ENCODE data around the gene GET4.

GET4 gene

GRCh38 chr7:876077-876971 is at the start of gene GET4:
GET4 (plus strand) TSS chr7:876554; CDS start chr7:876646, 92 bp downstream.
- DNase-seq: peak; percentile 99

DNA sequence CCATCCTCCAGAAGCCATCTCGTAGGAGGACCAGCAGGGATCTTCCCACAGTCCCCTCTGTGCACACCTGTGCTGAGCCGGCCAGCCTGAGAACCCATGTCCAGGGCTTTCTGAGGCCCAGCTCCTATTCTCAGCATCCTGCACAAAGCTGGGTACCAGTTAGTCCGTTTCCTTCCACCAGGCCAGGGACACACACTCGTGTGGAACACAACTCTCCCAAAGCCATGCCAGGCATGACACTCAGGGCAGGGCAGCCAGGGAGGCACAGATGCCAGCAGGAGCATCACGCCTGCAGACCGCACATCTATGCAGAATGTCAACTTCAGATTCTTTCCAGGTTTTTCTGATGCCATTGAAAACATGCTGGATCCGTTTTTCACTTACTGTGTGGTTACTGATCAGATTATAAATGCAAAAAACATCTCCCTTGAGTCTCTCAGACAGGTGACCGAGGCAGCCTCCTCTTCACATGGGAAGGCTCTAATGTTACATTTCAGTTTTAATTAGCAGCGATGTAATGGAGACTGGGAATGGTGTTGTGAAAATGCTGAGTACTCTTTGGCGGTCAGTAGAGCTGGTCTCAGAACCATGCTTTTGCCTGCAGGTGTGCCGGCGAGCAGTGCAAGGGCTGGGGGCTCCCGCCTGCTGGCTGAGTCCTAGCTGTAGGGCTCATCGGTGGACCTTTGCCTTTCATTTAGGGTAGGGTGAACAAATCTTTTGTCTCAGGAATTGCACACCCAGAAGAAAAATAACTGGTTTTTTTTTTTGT is 47.4 kb upstream of the GET4 start:
- DNase-seq: no peak

- DNase-seq: no peak
These were observed 46.3 kb upstream of the GET4 start for GRCh38 chr7:830069-830468.

DNA sequence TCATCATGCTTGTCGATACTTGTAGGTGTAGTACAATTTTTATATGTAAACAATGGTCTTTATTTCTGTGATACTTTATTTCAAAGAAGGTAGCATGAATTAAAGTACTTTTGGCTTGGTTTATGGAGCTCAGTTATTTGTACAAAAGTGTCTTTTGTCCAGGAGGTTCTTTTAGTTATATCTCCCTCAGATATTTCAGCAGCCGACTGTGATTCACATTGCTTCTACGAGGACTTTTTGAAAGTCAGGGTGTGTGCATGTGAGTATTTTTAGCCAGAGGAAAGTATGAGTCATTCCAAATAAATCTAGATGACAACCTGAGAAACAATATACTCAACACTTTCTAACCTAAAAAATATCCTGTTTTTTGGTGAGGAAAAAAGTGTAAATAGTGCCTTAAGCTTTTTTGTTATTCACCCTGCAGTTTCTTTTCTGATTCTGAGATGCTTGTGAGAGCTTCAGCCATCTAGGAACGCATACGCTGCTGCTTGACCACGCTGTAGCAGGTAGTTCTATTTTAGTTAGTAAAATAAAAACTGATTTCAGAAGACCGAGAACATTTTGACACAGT is 44.7 kb upstream of the GET4 start:
- DNase-seq: peak; percentile 85

GRCh38 chr7:832167-832967 is 44.0 kb upstream of the GET4 start, which contains the start of gene SUN1:
SUN1 (plus strand) TSS chr7:832476; CDS start chr7:832525, 49 bp downstream.
- peak; percentile 74 for DNase-seq

GRCh38 chr7:832968-833424 is 43.4 kb upstream of the GET4 start:
- no peak for DNase-seq

- no peak for DNase-seq
These were observed 42.6 kb upstream of the GET4 start for GRCh38 chr7:833601-834258.

- DNase-seq: no peak
These were observed 42.1 kb upstream of the GET4 start for GRCh38 chr7:834277-834676.

DNA sequence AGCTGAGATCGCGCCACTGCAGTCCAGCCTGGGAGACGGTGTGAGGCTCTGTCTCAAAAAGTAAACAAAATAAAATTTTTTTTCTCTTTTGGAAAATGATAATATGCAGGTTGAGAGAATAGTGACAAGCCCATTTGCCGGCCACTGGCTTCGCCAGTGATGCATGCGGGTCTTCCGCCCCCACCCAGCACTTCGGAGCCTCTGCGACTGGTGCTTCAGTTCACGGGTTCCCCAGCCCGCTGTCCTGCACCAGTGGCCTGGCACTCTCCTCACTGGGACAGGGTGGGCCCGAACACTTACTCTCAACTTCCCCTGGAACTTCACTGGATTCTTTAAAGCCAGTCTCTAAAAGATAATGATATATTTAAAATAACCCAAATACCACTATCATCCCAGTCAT is 41.3 kb upstream of the GET4 start:
- no peak for DNase-seq

GRCh38 chr7:835485-836401 is 40.6 kb upstream of the GET4 start:
- DNase-seq: no peak

- no peak for DNase-seq
These were observed 39.9 kb upstream of the GET4 start for GRCh38 chr7:836429-836828.

DNA sequence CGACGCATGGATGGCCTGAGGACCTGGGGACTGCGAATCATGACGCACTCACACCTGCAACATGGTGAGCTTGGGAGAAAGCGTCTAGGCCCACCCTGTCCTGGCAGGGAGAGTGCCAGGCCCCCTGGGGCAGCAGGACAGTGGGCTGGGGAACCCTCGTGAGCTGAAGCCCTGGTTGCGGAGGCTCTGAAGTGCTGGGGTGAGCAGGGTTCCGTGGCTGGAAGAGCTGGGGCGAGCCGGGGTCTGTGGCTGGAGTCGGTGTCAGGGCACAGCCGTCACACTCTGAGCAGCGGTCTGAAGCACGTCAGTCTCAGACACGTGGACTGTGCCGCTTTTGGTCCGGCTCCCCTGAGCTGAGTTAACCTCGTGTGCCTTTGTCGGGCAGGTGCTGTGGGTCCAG is 39.4 kb upstream of the GET4 start:
- no peak for DNase-seq

DNA sequence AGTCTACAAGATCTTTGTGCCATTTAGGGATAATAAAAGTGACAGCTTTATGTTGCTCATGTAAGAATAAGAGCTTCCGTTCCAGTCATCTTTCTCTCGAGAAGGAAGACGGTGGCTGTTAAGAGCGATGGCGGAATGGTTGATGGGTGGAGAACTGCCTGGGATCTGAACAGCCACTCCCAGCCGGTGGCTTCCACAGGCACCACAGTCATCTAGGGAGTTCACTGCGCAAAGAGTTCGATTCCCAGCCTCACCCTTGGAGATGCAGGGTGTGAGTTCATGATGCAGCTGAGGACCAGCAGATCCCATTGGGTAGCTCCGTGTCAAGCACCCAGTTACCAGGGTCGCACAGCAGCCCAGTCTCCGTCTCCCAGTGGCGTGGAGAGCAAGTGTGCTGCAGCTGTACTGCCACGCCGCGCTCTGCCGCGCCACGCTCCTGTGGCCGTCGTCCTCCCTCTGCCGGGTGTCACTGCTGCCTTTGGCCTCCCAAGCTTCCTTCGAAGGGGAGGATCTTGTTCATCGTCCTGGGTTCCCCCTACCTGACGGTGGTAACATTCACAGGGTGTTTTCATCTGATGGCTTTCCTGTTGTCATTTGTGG is 36.3 kb upstream of the GET4 start:
- DNase-seq: no peak

GRCh38 chr7:841943-842342 is 34.4 kb upstream of the GET4 start:
- DNase-seq: no peak

- DNase-seq: no peak
These were observed 33.8 kb upstream of the GET4 start for GRCh38 chr7:842431-843031.

DNA sequence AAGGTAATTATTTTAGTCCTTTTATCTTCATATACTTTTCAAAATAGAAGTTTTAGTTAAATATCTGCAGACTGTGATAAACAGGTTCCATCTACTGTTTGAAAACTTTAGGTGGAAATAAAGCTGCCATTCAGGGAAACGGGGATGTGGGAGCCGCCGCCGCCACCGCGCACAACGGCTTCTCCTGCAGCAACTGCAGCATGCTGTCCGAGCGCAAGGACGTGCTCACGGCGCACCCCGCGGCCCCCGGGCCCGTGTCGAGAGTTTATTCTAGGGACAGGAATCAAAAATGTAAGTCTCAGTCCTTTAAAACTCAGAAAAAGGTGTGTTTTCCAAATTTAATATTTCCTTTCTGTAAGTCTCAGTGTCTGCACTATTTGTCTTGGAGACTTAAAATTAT is 33.1 kb upstream of the GET4 start:
- no peak for DNase-seq

DNA sequence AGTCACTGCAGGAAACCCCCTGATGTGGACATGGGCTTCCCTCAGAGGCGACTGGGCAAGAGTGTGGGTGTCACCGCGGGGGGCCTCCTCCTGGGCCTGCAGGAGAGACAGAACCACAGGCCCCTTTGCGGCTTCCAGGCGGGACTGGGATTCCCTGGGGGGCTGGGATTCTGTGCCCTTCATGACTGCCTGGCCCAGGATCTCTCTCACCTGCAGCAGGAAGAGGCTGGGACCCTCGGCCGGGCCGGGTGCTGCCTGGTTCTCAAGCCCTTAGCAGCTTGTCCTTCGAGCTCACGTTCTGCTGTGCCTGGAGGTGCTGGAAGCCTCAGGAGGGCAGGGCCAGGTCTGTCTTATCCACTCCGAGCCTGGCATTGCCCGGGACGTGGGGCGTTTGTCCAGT is 32.3 kb upstream of the GET4 start:
- no peak for DNase-seq

GRCh38 chr7:844514-844913 is 31.8 kb upstream of the GET4 start:
- no peak for DNase-seq

GRCh38 chr7:845091-845490 is 31.3 kb upstream of the GET4 start:
- DNase-seq: no peak

- no peak for DNase-seq
These were observed 30.6 kb upstream of the GET4 start for GRCh38 chr7:845731-846130.

Data from activated CD4-positive, alpha-beta T cell treated with anti-CD3 and anti-CD28 coated beads, Interleukin-10, Interleukin-2, amounts not matched to agents 100 ng/mL and 50 ng/mL, durations not matched to agents 16 hours and 8 hours (primary cell).